Suppressor macrophage treated with lipopolysaccharide for 1 hour (primary cell): Measurements from ENCODE around the gene CBARP.
"Not testable (repeated sequence)": the region's sequence is repeated elsewhere in the genome, so short reads cannot be mapped to it uniquely, and the experiment has no call there.

Experiments
- DNase-seq, 3 donors: peaks; one replicate each; pipeline ENCODE4 v3.0.0-alpha.2; 2020 to 2022

Gene CBARP

DNA sequence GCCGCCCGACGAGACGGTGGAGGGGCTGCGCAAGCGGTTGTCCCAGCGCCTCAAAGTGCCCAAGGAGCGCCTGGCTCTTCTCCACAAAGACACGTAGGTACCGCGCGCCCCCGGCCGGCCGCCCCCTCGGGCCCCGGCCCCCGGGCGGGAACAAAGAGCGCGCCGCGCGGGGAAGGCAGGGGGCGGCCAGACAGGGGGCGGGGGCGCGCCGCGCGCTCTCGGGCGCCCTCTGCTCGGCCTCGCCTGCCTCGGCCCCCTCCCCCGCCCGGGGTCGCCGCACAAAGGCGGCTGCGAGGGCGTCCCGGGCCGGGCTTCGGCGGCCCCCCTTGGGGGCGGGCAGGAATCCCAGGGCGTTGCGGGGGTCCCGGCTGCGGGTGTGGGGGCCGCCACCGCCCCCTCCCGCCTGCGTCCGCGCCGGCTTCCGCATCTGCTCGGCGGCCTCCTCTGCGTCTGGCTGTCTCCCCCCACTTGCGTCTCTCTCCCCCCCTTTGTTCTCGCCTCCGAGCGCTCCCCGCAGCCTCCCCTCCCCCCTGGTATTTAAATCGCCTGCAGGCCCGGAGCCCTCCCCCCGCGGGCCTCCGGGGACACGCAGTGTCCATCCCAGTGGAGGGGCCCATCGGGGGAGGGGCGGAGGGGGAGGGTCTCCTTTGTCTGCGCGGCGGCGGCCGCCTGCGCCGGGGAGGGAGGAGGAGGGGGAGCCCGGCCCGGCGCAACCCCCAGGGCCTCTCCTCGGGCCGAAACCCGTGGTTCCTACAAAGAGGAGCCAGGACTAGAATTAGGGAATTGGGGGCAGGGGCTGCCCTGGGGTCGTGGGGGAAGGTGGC, 12.8 kb upstream of the CBARP start:
- peak in 2 of 3 donors; percentile 27 to 56 for DNase-seq

- no peak for DNase-seq
Observed at GRCh38 chr19:1249990-1250436, 12.2 kb upstream of the CBARP start.

- DNase-seq: peak; percentile 97 to 100 (median 99)
Observed at GRCh38 chr19:1249298-1249989, 11.6 kb upstream of the CBARP start.

DNA sequence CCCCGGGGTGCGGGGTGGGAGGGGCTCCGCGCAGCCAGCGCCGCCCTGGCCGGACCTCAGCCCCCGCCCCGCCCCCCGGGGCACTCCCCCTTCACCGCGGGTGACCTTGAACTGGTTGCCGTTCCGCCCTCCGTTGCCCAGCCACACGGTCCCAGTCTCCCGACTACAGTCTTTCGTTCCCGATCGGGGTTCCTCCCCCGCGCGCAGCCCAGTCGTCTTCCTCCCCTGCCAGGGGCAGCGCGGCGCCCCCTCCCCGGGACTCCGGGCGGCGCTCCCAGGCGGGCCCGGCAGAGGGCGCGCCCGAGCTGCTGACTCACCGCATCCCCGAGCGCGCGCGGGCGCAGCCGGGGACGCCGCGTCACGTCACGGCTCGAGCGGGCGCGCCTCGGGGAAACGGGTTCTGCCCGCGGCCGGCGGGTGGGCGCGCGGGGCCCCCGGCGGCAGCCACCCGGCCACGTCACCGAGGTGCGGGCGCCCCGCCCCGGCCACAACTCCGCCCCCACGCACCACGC, 11.0 kb upstream of the CBARP start:
- peak; percentile 88 to 96 (median 94) for DNase-seq

DNA sequence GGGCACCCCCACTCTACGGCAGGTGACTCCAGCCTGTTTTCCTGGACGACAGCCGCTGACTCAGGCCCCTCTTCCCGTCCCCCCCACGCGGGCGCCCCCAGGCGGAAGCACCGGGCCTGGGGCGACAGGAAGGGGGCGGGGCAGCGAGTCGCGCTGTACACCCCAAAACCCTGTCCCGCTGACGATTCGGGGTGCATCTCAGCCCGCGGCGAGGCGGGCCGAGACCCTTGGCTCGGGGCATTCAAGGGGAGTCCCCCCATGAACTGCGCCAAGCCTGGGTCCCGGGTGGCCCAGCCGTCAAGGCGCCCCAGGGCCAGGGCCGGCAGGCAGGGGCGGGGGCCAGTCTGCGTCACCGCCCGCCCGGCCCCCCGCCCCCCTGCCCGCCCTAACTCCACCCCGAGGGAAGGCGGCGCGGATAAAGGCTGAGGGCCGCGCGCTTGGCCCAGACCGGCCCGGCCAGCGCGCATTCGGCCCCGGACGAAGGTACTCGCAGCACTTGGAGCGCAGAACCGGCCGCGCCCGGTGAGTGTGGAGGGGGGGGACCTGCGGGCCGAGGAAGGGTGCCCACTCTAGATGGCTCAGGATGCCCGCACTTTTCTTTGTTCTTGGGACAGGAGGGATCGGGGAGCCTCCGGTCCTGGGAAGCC, 10.5 kb upstream of the CBARP start, which contains the start of gene MIDN:
Gene MIDN, plus strand, starts transcription at position 445 of the 647 bp plus-strand sequence. CDS start 1,714 bp downstream, outside the sequence.
- peak; percentile 92 to 96 (median 93) for DNase-seq

DNA sequence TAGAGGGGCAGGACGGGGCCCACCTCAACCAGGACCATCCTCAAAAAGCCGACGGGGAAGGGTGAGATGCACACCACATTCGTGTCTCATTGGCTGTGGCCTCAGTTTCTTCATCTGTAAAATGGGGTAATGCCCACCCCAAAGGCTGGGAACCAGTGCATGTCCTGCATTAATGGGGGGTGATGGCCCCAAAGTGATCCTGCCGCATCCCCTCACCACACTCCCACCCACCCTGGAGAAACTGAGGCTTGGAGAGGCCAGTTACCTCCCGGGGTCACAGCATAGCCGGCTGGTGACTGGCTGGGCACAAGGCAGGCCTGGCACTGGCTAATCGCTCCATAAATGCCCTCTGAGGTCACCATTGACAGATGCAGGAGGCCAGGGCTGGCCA, 9.9 kb upstream of the CBARP start:
- DNase-seq: no peak

GRCh38 chr19:1246265-1247087, 8.7 kb upstream of the CBARP start:
- not testable (repeated sequence) for DNase-seq

DNA sequence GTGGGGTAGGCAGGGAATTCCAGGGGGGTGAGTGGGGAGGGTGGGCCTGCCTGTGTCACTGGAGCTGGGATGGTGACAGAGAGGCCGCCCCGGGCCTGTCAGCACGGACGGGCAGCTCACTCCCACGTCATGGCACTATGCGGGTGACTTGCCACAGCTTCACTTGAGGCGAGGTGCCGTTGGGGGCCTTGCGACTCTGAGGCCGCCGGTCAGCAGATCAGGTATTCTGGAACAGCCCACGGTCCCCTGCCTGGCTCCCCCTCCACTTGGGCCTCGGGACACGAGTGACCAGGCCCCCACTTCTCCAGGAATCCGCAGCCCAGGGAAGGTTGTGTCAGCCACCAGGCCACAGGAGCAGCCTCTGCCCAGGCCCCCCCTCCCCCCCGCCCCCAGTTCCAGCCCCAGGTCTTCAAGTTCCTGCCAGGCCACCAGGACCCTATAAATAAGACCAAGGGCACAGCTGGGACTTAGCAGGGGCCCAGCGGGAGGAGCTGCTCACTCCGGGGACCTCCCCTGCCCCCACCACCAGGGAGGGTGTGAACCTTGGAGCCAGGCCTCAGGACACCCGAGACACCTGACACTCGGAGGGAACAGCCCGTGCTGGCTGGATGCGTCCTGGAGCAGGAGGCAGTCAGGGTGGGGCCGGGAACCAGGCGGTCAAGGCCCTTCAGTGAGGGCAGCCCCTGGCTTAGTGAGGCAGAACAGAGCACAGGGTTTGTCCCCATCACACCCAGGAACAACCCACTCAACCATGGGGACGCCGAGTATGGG, 7.9 kb upstream of the CBARP start:
- no peak for DNase-seq

GRCh38 chr19:1244693-1245451, 7.1 kb upstream of the CBARP start:
- peak; percentile 77 to 90 (median 77) for DNase-seq

DNA sequence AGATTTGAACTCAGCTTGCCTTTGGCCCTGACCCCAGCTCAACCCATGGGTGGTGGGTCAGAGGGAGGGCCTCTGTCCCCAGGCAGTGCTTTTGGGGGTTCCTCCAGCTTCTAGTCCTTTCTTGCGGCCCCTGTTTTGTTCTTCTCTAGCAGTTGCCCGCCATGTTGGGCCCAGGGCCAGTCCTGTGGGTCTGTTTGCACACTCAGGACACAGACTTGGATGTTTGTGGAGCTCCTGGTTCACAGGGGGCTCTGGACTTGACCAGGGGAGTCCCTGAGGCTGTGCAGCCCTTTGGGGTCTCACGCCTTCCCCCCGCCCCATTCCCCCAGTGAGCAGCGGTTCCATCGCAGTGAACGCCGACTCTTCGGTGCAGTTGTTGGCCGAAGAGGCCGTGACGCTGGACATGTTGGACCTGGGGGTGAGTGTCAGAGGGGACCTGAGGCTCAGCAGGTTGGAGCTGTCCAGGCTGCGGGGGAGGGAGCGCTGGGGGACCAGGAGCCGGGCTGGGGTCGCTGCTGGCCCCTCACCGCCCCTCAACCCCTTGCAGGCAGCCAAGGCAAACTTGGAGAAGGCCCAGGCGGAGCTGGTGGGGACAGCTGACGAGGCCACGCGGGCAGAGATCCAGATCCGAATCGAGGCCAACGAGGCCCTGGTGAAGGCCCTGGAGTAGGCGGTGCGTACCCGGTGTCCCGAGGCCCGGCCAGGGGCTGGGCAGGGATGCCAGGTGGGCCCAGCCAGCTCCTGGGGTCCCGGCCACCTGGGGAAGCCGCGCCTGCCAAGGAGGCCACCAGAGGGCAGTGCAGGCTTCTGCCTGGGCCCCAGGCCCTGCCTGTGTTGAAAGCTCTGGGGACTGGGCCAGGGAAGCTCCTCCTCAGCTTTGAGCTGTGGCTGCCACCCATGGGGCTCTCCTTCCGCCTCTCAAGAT, 6.2 kb upstream of the CBARP start:
- DNase-seq: peak; percentile 87 to 93 (median 90)

- DNase-seq: peak; percentile 96 to 98 (median 98)
Observed at GRCh38 chr19:1241417-1242095, 3.8 kb upstream of the CBARP start, which contains the start of gene ATP5F1D. ATP5F1D (plus strand) TSS chr19:1241751; CDS start chr19:1241851, 100 bp downstream.

- DNase-seq: no peak
Observed at GRCh38 chr19:1240925-1241324, 3.1 kb upstream of the CBARP start.

DNA sequence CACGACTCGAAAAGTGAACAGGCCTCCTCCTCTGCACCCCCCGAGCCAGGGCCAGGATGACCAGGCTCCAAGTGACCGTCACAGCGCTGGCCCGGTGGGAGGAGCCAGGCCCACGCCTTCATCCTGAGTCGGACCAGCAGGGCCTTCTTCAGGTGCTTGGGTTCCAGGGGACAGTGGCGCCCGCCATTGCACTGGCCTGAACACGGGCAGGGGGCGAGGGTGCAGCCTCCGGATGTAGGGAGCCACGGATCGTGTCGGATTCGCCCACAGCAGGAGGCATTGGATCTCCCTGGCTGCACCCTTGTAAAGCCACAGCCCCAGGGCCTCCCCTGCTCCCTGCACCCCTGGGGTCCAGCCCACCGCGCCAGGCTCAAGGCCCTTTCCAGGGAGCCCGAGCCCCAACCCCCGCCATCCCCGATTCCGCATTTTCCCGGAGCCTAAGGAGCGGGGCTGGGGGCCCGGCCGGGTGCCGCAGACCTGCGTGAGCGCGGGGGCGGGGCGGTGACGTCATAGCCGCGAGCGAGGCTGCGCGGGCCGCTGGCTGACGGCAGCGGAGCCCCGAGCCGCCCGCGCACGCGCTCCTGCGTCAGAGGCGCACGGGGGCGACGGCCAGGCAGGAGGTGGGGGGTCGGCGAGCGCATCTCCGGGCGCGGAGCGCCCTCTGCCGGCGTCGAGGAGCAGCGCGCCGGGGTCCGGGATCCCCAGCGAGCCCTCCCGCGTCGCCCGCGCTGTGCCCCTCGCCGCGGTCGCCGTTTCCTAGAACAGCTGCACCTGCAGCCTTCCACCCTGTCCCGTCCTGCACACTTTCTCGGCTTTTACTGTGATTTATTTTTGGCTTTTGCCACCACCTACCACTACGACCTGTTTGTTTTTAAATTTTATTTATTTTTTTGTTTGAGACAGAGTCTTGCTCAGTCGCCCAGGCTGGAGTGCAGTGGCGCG, 2.3 kb upstream of the CBARP start:
- DNase-seq: peak; percentile 98 to 99 (median 99)

DNA sequence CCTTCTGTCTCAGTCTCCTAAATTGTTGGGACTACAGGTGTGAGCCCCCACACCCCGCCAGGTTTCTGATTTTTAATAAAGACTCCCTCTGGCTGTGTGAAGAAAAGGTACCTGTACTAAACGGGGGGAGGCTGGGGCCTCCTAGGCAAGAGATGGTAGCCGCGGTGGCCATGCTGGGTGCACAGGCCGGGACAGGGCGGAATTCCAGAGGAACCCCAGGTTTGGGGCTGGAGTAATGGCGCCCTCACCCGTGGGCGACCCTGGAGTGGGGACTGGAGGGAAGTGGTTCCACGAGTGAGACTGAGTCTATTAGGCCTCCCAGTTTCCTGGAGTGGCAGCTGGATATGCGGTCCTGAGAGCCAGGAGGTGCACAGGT, 1.6 kb upstream of the CBARP start:
- DNase-seq: peak in 1 of 3 donors; percentile 17

DNA sequence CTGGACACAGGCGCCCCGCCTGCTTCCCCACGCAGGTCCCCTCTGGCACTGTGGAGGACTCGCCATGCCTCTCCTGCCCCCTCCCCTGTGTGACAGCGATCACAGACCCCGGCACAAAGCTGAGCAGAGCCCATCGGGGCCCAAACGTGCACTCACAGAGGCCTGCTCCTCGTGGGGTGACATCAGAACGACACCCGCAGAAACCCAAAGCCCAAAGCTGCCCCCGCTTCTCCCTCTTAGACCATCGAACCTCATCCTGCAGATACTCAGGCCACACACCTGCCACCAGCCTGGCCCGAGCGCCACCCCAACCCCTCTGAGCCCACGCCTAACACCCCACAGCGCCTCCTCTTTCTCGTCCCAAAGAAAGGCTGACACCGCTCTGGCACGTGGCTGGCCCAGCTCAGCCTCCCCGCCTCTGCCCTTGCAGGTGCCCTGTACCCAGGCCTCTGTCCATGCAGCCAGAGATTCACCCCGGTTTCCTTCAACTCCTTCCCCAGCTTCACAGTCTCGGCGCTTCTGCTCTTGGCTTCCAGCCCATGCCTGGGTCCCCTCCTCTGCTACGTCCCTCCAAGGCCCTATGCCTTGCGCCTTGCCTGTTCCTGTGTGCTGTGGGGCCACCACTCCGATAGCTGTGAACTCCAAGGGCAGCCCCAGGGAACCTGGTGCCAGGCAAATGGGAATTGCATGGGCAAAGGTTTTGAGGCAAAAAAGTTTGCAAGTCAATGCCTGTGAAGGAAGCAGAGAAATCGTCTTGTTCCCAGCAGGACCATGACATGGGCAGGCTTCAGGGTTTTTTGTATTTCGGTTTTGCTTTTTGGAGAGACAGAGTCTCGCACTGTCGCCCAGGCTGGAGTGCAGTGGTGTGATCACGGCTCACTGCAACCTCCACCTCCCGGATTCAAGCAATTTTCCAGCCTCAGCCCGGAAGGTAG, 831 bp upstream of the CBARP start:
- no peak for DNase-seq

- DNase-seq: peak in 1 of 3 donors; percentile 50
Observed at GRCh38 chr19:1237027-1237659, 662 bp downstream of the CBARP start.
